Left ventricle myocardium superior (tissue), 1 donor: Measurements from ENCODE around the gene HSPB6. TPM values are rescaled to one million over a fixed set of nuclear protein-coding genes. Genes with fewer than 3 reads are reported as not detected.

Experiments
- ATAC-seq: fragments of 200-7000 bp; cut with Tn5 transposase; one replicate; pipeline ENCODE4 v1.9.1; 2020; ENCODE audit warnings: mild to moderate bottlenecking, moderate library complexity
- DNase-seq: peaks from one replicate; pipeline ENCODE4 v3.0.0-alpha.2; 2020
- intact Hi-C: fragments of 100-400 bp; cut with micrococcal nuclease; formaldehyde crosslinking; loops from one replicate; pipeline ENCODE4 v1.11.0; 2022
- total RNA-seq: library from RNA; stranded (reverse); fragmentation: NEBNext Ultra II Directional; extraction: Animal tissue kit (Norgen Biotek cat#: 25700); gene quantifications from one replicate; pipeline ENCODE4 v1.2.1, GENCODE V29; 2021
- donor health status: DM: no; HTN: yes; CAD: no; lungs with severe emphysema.

Gene HSPB6
- total RNA-seq, 1 donor from 2014 or later: 676 TPM

DNA sequence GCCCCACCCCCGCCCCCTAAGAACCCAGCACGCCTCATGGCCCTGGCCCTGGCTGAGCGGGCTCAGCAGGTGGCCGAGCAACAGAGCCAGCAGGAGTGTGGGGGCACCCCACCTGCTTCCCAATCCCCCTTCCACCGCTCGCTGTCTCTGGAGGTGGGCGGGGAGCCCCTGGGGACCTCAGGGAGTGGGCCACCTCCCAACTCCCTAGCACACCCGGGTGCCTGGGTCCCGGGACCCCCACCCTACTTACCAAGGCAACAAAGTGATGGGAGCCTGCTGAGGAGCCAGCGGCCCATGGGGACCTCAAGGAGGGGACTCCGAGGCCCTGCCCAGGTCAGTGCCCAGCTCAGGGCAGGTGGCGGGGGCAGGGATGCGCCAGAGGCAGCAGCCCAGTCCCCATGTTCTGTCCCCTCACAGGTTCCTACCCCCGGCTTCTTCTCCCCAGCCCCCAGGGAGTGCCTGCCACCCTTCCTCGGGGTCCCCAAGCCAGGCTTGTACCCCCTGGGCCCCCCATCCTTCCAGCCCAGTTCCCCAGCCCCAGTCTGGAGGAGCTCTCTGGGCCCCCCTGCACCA is 30.5 kb upstream of the HSPB6 start:
- no peak for ATAC-seq
- intact Hi-C loops: no loop called here
- DNase-seq: no peak

DNA sequence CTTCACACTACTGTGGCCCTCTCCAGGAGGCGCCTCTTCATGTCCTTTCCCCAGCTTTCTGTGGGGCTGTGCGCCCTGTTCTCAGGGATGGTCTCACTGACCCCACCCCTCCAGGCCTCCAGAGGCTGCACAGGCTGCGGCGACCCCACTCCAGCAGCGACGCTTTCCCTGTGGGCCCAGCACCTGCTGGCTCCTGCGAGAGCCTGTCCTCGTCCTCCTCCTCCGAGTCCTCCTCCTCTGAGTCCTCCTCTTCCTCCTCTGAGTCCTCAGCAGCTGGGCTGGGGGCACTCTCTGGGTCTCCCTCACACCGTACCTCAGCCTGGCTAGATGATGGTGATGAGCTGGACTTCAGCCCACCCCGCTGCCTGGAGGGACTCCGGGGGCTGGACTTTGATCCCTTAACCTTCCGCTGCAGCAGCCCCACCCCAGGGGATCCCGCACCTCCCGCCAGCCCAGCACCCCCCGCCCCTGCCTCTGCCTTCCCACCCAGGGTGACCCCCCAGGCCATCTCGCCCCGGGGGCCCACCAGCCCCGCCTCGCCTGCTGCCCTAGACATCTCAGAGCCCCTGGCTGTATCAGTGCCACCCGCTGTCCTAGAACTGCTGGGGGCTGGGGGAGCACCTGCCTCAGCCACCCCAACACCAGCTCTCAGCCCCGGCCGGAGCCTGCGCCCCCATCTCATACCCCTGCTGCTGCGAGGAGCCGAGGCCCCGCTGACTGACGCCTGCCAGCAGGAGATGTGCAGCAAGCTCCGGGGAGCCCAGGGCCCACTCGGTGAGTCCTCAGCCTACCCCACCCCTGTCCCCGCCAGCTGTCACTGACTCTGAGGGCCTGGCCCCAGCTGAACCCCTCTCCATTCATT is 29.7 kb upstream of the HSPB6 start:
- DNase-seq (no peak), ATAC-seq (no peak)
- intact Hi-C loops: no loop called here

DNA sequence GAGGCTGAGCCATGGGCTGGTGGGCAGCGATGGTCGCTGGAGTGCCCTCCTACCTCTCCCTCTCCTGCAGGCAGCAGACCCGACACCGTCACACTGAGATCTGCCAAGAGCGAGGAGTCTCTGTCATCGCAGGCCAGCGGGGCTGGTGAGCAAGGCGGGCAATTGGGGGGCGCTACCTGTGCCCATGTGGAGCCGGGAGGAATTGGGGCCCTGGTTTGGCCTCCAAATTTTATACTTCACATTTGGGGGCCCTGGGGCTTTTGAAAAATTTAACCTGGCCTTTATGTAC is 28.5 kb upstream of the HSPB6 start:
- no peak for DNase-seq
- ATAC-seq: no peak
- intact Hi-C loops: no loop called here

- no peak for DNase-seq
Measured at GRCh38 chr19:35784503-35785338, 27.9 kb upstream of the HSPB6 start.

DNA sequence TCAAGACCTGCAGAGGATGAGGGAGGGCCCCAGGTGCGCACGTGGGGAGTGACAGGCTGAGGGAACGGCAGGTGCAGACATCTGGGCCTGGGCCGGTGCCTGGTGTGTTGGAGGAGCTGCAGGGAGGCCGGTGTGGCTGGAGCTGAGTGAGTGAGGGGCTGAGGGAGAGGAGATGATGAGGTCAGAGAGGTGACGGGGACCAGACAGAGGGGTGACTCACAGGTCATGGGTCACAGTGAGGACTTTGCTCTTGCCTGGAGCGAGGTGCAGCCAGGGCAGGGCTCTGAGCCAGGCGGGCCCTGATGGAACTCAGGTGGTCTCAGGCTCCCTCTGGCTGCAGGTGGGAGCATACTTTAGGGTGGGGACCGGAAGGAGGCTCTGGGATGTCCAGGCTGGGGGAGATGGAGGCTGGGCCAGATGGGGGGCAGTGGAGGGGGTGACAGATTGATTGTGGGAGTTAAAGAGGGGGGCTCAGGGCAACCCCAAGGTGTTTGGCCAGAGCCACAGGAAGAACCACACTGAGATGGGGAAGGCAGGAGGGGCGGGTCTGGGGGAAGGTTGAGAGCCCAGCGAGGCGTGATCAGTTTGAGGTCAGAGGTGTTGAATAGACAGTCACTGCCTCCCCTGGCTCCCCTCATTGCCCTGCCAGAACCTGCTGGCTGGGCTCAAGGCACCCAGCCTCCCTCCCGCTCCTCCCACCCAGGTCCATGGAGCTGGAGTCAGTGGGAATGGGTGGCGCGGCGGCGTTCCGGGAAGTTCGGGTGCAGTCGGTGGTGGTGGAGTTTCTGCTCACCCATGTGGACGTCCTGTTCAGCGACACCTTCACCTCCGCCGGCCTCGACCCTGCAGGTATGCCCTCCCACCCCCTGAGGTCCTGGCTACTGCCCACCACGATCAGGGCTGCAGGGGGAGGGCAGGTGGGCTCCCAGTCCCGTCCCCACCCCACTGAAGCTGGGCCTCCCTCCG is 26.9 kb upstream of the HSPB6 start:
- intact Hi-C loops: no loop called here
- ATAC-seq (no peak), DNase-seq (no peak)

More at GRCh38 chr19:35784503-35785338, 27.9 kb upstream of the HSPB6 start:
- ATAC-seq: no peak
- intact Hi-C loops: no loop called here

- DNase-seq (no peak), ATAC-seq (no peak)
- intact Hi-C loops: no loop called here
Measured at GRCh38 chr19:35782589-35782988, 25.8 kb upstream of the HSPB6 start.

- no peak for DNase-seq
- no peak for ATAC-seq
- intact Hi-C loops: no loop called here
Measured at GRCh38 chr19:35781650-35782049, 24.8 kb upstream of the HSPB6 start.

GRCh38 chr19:35780717-35781116 is 23.9 kb upstream of the HSPB6 start:
- intact Hi-C loops: no loop called here
- DNase-seq: no peak
- no peak for ATAC-seq

DNA sequence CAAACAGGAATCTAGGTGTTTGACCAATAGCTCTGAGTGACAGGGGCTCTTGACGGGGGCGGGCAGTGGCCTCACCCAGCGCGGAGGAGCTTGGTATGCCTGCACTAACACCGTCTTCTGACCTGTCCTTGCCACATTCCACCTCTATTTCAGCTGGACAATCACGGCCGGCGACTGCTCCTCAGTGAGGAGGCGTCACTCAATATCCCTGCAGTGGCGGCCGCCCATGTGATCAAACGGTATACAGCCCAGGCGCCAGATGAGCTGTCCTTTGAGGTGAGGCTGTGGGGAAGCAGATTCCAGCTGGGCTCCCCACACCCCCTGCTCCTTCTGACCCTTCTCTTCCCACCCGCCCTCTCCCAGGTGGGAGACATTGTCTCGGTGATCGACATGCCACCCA is 23.2 kb upstream of the HSPB6 start:
- ATAC-seq (no peak), DNase-seq (no peak)
- intact Hi-C loops: no loop called here

- no peak for ATAC-seq
- intact Hi-C loops: no loop called here
- no peak for DNase-seq
Measured at GRCh38 chr19:35779033-35779432, 22.2 kb upstream of the HSPB6 start.

GRCh38 chr19:35777961-35778360 is 21.1 kb upstream of the HSPB6 start:
- DNase-seq: no peak
- no peak for ATAC-seq
- intact Hi-C loops: no loop called here

- ATAC-seq (no peak), DNase-seq (no peak)
- intact Hi-C loops: no loop called here
Measured at GRCh38 chr19:35777086-35777841, 20.4 kb upstream of the HSPB6 start.

DNA sequence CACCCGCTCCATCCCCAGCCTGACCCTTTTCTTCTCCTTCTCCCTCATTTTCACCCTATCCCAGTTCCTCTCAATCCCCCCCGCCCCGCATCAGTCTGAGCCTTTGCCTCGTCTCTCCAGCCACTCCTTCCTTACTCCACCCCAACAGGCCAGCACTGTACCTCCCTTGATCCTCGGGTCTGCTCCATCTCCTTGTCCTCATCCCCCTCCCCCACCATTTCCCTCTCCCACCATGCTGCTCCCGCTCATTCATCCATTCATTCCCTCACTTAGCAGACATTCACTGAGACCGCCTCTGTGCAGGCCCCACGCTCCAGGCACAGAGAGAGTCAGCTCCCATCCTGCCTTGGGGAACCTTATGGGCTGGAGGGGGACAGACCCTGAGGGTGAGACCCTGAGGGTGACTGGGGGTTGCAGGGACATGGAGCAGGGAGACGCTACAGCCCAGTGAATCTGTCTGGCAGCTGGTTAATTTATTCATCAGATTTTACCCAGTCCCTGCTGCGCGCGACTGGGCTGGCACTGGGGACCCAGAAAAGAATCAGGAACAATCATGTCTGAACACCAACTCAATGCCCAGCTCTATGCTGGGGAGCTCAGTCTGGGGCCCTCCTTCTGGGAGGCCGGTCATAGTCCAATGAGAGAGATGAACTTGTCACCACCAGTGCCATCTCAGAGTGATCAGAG is 19.4 kb upstream of the HSPB6 start:
- ATAC-seq (no peak), DNase-seq (no peak)
- intact Hi-C loops: no loop called here

DNA sequence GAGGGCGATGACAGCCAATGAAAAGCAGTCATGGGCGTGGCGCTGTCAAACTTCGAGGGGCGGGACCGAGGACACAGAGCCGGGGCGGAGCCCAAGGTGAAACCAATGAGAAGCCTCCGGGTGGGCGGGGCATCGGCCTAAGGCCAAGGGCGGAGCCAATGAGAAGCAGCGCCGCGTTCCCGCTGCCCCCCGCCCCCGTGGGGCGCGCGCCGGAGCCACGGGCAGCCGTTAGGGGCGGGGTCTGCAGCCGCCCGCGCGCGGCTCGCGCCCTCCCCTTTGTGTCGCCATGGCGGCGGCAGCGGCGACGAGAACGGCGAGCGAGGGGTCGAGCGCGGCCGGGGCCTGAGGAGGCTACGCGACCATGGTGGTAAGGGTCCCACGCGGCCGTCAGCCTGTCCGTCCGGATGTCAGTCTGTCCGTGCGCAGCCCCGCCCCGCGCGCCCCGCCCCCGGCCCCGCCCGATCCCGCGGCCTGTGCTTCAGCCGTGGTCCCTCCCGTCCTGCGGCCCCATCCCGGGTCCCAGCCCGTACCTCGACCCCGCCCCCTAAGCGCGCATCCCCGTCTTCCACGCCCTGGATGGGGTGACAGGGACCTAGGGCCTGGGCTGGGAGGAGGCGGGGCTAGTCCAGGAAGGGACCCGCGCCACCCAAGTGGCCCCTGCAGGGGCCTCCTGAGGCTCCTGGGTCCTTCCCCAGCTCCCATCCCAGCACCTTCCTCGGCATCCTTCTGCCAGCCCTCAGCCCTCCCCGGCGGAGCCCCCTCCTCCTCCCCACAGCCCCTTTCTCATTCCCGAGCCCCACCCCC is 18.7 kb upstream of the HSPB6 start, which contains the start of gene ARHGAP33:
Gene ARHGAP33 (plus strand): TSS at position 267 of the 804 bp plus-strand sequence. CDS start 95 bp downstream, at position 362.
- intact Hi-C loops: no loop called here
- DNase-seq: peak; percentile 100
- peak; percentile 99 for ATAC-seq

DNA sequence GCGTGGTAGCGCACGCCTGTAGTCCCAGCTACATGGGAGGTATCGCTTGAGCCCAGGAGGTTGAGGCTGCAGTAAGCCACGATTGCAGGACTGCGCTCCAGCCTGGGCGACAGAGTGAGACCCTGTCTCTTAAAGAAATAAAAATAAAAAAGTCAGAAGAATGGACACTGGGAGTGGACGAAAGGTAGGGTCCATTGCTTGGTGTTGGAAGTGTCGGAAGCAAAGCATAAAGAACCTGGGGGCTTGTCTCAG is 18.1 kb upstream of the HSPB6 start:
- intact Hi-C loops: no loop called here
- ATAC-seq (peak; percentile 11), DNase-seq (no peak)

DNA sequence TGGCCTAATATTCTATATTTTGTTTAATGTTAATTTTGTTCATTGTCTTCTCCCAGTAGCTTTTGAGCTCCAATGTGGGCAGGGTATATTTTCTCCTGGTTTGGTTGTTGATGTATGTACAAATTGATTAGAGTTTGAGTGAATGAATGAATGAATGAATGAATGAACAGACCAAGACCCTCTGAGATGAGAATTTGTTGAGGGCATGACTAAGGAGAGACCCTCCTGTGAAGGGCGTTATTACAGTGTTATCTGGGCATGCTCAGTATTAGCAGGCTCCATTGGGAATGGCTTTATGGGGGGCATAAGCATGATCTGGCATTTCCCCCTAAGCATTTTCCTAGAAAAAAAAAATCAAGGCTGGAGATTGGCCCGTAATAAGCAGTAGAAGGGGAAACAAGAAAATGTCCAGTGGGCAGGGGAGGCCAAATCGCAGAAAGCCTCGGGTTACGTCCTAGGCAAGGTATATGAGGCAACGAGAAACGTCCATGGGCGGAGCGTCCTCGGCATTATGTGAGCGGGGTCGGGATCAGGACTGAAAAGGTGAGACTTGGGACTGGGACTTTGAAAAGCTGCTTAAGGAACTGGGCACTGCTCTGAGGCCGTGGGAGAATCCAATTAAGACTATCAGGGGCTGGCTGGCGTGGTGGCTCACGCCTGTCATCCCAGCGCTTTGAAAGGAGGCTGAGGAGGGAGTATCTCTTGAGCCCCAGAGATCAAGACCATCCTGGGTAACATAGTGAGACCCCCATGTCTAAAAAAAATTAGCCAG is 17.6 kb upstream of the HSPB6 start:
- intact Hi-C loops: no loop called here
- no peak for ATAC-seq
- no peak for DNase-seq
